GM19468 (cell line): ENCODE measurements around the gene MVK.

Source experiments
- ATAC-seq: cut with Tn5 transposase; IDR thresholded peaks from one replicate; pipeline ENCODE4 v1.9.1; 2021; ENCODE audit warnings: mild to moderate bottlenecking, moderate library complexity, moderate number of reproducible peaks; ENCODE audit not compliant: unreplicated experiment; ENCODE audit errors: extremely low read depth

Gene MVK

DNA sequence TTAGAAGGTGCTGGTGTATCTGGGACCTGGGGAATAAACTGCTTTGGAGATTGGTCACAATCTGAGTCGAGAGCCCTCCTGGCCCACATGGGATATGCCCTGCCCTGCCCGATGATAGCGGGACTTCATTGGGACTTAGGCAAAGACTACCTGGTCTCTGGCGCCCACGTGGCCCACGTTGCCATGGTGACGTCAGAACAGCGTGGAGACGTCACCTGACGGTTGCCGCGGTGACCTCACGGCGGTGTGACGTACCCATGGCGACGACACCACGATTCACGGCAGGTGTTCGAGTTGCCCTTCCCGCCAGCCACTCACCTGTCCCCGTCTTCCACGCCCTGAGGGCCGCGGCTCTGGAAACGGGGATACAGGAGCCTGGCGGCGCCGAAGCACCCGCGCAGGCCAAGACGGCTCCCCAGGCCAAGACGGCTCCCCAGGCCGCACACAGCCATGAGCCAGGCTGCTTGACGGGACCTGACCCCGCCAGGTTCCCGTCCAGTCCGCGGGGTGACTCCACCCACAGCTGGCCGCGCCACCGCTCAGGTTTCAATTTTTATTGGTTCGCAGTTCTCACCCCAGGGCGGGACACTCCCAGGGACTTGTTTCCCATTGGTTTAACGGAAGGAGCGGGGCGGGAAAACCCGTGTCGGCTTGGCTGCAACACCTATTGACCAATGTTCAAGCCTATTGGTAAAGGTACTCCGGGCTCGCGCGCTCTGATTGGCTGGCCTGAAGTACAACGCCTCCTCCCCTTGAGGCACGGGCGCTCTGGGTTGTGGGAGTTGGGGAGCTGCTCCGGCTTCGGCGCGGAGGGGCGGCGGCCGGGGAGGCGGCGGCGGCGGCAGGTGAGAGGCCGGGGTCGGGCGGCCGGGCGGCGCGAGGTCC is at the start of gene MVK, which contains the start of gene MMAB:
TSS of gene MVK (plus strand) at position 766 of the 885 bp plus-strand sequence. CDS start 1,029 bp downstream, outside the sequence.
TSS of gene MMAB (minus strand) at position 476 of the 885 bp plus-strand sequence. CDS start at position 452, 24 bp downstream.
- peak; percentile 87 for ATAC-seq

DNA sequence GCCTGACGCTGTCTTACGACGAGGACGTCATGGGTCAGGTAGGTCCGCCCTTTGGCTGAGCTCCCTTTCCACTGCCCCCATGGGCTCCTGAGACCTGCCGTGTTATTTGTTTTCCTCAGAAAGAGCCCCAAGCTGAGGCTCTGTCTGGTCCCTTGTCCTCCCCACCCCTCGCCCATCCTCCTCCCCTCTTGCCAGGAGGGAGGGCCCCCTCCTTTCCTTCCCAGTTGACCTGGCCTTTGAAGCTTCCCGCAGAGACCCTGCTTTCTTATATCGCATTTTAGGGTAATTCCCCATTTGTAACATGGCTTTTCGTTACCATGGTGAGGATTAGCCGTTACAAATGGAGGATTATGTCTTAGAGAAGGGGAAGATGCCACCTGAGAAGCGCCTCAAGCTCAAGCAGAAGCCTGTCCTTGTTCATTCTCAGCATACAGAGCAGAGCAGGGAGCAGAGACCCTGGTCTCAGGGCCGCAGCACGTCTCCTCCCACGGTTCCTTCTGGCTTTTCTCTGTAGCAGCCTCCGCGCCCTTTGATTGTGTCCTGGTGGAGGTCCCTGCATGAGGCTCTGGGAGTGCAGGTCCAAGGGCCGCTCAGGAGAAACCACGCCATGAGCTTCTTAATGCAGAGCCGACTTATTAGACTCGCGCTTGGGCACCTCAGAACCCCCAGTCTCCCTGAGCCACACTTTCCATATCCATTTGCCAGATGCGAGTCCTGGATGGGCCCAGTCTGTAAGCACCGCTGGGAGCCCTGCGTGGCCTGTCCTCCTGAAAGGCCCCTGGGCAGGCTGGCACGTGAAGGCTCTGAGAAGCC is 48.9 kb upstream of the MVK start:
- ATAC-seq = no peak

DNA sequence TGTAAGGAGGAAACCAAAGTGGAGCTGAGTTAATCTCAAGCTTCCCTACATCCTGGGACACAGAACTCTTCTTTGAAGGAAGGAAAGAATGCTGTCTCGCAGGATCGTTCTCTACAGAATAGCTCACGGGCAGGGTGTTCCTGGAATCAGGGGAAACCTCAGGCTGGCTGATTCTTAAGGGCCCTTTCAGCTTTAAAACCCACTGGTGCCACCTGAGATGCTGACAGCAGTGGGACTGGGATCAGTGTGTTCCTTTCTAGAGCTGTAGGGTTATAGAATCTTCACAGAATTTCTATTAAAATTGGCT is 48.4 kb upstream of the MVK start:
- no peak for ATAC-seq

DNA sequence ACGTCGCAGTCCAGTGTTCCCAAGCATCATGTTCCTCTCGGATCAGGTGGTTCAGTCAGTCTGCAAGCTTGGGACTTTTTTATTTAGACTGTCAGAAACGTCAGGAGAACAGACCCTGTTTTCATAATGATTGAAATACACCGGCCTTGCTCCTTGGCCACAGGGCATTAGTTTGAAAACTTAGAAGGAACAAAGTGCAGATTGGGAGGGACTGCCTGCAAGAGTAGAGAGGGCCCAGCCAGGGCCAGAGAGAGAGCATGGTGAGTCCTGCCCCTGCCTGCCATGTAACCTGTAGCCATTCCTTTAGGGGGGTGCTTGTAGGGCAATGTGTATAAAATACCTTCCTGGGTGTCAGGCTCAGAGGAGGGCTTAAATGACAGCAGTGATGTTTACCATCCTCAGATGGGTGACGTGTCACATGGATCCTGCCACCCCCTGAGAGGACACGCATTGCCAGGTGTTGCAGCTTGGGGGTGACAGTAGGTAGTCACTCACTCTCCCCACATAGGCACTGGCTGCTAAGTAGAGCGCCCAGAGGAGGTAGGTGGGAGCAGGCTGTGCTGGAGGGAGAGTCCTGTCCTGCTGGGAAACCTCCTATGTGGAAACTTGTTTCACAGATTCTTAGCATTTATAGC is 46.0 kb upstream of the MVK start:
- ATAC-seq = no peak

DNA sequence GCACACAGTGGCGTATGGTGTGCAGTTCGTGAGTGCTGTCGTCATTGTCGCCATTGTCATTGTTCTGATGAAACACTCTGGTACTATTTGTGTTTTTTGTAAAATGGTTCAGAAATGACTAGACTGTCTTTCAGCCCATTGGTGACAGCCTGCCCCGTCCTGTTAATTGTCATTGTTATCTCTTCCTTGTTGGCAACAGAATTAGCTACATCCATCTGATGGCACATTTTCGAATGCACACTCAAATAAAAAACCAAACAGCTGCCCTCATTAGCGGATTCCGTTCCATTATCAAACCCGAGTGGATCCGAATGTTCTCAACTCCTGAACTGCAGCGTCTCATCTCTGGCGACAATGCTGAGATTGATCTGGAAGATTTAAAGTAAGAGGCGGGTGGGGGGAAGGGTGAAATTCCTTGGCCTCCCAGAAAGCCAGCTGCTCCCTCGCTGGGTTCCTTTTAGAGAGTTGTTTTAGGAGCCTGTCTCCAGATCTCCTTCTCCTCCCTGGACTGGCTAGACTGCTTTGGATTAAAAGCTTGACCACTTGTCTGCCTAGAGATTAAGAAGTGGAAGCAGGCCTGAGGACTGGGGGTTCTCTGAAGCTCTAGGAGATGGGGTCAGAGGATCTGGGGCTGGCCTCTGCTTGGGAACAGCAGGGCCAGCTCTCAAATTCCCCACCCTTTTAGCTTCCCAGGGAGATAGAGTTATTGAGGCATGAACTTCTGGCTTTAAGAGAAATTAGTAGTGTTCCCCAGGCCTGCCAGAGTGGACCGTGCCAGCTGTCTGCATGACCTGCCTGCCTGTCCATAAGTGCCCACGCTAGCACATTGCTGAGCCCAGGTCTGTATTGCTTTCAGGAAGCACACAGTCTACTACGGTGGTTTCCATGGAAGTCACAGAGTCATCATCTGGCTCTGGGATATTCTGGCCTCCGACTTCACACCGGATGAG is 43.6 kb upstream of the MVK start:
- ATAC-seq = no peak

DNA sequence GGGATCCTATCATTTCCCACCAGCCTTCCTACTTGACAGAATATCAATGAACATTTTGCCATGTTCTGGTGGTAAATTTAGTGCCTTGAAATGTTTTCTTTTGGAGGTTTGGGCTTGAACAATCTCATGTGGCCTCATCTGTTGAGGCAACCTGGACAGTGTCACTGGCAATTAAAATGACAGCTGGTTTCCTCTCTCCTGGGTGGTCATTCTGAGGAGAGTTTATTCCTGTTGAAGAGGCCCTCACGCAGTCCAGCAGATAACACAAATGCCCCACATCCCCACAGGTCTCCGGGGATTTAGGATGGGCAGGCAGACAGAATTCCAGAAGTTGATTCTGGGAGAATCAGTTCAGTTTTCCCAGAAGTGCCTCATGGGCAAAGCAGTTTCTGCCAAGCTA is 42.2 kb upstream of the MVK start:
- no peak for ATAC-seq

DNA sequence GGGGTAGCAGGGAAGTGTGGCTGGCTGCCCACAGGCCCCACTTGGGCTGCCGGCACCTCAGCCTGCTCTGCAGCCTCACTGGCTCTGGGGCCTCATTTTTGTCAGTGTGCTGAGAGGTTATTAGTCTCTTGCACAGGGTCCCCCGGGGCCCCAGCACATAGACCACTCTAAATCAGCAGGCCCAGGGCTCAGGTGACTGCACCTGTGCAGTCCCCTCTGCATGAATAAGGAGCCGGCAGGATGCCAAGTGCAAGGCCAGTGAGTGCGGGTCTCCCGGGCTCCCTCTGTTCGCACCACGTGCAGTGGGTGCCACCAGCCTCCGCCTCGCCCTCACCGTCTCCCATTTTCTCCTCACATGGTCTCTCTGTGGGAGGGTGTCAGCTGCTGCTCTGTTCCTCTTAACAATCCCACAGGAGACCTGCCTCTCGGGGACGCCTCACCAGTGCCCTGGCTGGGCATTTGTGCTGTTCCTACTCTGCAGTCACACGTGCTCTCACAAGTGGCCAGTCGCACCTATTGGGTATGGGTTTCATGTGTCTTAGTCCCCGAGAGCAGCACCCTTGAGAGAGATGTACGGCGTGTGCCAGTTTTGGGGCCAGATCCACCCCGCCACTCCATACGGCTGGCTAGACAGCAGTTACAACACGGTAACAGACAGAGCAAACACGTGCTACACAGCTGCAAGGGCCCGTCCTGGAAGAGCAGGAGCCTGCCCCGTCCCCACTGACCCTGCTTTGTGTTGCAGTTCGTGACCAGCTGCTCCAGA is 40.7 kb upstream of the MVK start:
- no peak for ATAC-seq

DNA sequence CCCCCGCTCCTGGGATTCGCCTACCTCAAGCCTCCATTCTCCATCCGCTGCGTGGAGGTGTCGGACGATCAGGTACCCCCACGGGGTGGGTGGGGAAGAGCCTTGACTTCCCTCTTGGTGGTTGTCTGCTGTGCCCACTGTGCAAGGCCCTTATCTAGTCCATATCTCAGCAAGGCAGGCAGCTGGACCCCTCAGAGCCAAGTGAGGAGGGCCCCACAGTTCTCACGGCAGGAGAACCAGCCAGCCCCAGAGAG is 40.2 kb upstream of the MVK start:
- ATAC-seq = no peak

DNA sequence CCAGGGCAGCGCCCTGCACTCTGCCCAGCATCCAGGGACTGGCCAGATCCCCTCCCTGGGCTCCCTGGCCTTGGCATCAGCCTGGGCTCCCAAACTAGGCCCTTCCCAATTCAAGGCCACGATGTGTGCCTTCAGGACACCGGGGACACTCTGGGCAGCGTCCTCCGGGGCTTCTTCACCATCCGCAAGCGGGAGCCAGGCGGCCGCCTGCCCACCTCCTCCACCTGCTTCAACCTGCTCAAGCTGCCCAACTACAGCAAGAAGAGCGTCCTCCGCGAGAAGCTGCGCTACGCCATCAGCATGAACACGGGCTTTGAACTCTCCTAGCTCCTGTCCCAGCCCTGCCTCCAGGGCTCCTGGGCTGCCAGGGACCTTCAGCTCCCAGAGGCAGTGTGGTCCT is 39.1 kb upstream of the MVK start:
- ATAC-seq = no peak

DNA sequence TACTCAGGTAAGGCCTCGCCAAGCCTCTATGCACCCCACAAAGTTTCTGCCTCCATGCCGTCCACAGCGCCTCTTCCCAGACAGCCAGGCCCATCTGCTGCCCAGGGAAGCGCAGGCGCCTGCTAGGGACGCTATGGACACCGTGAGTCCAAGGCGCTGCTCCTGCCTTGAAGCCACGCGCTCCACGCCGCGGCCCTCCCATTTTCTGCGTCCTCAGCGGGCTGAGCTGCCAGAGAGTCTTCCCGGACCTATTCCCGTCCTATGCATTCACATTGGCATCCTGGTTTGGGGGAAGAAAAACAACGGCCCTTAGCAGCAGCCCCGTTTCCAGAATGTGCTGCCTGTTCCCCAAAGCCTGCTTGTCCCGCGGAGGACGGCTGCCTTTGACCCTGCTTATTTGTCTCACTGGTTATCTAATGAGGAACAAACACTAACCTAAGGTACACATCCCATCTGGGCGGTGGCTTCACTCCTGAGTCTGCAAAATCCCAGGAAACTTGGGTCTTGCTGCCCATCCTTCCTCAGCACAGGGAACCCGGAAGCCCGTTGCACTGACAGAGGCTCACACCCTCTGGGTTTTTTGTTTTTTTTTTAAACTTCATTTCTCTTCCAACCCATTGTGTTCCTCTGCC is 38.2 kb upstream of the MVK start:
- ATAC-seq = no peak

DNA sequence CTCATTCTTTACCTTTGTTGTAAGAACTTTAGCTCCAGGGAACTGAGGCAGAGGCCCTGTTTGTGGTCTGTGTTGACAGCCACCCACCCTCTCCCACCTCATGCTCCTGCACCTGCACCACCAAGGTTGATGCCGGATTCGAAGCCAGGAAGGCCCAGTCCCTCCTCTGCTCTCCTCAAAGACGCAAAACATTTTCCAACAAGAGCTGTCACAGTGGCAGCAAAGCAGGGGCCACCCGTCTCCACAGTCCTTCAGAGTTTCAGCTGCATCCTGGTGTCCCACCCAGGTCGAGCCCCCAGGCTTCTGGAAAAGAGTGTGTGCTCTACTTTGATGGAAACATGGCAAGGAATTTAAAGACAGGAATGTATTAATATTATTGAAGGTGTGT is 37.7 kb upstream of the MVK start:
- ATAC-seq = no peak

DNA sequence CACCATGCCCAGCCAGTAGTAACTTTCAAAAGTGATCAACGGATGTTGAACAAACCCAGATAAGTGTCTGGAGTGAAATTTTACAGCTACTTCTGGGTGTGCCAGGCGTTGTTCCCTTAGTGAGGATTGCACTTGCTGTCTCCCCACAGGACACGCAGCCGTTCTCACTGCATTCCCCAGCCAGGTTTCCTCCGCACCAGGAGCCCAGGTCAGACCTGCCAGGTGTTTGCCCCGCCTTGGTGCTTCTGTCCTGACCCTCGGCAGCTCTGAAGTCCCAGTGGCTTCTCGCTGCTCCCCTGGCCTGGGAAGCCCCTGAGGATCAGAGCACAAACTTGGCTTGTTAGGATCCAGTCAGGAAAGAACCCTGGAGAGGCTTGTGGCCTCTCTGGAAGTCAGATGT is 36.5 kb upstream of the MVK start:
- ATAC-seq = no peak

DNA sequence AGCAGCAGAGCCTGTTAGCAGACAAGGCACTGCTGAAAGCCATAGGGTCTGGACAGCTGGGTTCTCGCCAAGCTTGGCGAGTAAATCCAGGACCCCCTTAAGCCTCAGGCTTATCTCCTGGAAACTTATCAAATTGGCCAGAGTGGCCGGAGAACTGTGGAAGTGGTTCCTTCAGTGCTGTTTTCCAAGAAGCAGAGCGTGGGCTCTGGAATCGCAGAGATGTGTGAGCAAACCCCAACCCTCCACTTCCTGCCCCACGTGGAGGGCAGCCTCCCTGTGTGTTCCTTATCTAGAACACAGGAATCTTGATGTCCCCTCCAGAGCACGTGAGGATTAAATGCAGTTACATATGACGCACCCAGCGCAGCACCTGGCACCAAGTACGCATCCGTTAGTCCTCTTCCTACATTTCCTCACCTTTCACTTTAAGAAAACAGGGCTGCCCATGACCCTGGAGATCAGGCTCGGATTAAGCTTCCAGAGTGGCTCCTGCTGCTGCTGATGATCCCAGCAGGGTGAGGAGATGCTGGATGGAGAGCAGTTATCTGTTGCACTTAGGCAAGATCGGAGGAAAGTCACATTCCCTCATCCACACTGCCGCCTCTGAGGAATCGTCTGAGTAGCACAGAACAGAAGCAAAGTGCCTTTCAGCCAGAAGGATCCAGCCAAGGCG is 35.3 kb upstream of the MVK start:
- ATAC-seq = no peak

DNA sequence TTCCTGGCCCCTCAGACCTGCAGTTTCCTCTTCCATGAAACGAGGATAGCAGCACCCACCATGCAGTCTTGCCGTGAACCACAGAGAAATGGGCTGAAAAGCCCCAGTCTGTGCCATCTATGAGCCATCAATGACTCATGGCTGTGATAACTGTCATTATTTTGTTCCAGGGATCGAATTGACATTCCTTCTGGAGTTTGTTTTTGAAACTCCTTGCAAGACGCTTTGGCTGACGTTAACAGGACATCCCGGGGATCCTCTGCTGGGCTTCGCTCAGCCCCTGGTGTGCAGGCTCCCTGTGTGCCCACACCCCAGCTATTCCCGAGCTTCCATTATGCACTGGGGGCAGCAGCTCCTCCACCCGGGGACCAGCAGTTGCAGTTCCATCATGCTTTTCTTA is 34.1 kb upstream of the MVK start:
- no peak for ATAC-seq

DNA sequence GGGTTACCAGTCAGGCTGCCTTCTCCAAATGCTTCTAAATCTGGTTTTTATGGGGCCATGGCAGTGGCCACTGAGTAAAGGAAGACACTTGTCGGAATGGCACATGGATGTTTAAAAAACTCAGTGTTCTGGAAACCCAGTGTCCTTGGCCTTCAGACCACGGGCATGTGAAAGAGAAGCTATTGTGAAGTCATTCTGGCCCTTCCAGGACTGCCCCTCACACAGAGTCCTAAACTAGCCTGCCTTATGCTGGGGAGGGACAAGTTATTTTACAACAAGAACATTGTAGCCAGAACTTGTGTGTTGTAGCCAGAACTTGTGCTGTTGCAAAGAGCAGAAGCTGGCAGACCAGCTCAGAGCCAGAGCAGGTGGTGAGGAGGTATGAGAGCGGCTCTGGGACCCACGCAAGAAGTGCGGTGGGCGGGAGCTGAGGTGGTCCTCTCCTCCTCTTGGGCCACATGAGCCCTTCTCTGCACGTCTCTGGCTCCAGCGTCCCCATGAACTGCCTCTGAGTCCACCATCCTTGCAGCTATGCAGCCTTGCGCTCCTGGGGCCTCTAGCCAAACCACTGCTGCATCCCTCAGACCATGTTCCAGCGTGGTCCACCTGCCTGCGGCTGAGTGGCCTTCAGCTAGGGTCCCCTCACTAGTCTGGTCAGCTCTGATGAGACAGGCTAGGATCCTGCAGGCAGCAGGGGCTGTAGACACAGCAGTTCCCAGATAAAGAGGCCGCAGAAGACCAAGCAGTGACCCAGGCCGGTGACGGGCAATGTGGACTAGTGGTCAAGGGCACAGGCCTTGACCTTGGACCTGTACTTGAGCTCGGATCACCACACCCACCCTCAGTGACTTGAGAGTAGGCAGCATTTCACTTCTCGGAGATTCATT is 32.8 kb upstream of the MVK start:
- ATAC-seq = no peak

DNA sequence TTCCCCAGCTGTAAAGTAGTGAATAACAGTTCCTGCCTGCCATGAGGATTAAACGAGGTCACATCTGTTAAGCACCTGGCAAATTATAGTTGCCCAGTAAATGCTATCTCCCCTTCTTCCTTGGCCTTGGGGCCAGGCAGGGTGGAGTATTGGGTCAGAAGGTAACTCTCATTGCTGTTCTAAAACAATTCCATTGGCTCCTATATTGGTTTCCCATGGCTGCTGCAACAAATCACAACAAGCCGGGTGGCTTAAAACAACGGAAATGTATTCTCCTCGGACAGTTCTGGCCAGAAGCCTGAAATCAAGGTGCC is 32.2 kb upstream of the MVK start:
- no peak for ATAC-seq

DNA sequence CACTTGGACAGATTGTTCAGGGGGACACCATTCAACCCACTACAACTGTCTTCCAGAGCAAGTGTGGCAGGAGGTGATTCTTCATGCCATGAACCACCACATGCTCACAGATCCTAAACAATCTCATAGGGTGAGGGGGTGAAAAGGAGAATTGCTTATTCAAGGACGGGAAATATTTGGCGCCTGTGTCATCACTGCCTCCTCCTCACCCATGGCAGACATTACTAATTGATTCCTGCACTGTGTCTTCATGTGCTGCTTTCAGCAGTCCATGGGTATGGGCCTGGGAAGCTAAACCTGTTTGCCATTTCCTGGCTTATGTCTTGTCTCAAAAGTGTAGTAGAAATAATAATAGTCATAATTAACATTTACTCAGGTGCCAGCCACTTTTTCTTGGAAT is 31.6 kb upstream of the MVK start:
- ATAC-seq = no peak

DNA sequence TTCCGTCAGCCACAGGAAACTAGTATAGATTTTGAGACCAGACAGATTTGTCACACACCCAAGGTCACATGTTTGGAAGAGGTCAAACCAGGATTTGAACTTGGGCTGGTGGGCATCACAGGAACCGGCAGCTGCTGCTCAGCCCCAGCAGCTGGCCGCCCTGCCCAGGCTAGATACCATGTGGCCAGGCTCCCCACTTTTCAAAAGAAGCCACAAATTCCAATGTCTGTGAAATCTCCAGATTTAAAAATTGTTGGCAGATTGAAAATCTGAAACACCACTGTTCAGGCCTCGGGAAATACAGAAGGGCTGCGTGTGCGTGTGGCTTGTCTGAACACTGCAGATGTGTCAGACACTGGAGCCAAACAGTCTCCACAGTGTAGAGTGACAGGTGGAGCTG is 30.7 kb upstream of the MVK start:
- no peak for ATAC-seq
